DMS114 treated with DMSO at 0.1 percent for 48 hours (cell line): ENCODE results near the gene BBS9.

Source experiments
- DNase-seq: peaks from one replicate; lab custom pipeline; 2025; ENCODE audit not compliant: unreplicated experiment; lab: John Stamatoyannopoulos, UW

Gene BBS9

DNA sequence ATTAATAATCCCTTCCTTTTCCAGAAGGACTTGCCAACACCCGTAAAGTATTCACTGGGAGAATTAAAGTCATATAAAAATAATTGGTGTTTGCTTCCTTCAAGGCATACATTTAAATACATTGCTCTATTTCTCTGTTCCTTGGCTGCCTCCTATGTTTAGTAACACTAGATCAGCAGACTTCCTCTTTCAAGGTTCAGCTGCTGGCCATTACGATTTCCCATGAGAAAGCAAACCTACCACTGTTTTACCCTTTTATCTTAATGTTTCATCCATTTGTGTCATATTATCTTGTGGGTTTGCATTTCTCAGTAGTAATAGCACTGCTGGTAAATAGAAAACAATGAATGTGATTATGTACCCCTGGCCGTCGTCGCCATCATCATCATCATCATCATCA is 462.1 kb downstream of the BBS9 start:
- DNase-seq = no peak

DNA sequence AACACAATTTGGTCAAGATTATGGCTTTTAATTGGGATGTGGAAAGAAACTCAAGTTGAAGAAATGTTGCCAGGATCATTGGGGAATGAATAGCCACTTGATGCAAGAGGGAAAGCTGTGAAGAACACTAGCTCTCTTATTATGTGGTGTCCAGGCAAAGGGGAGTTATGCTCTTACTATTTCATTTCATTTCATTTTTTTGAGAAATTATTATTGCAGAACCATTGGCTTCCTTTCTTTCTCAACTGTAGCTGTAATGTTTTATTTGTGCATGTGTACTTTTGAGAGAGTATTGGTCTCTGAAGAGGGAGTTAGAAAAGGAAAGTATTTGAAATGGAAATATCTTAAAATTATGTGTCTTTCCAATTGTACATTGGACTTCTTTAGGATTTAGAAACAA is 463.4 kb downstream of the BBS9 start:
- no peak for DNase-seq

DNA sequence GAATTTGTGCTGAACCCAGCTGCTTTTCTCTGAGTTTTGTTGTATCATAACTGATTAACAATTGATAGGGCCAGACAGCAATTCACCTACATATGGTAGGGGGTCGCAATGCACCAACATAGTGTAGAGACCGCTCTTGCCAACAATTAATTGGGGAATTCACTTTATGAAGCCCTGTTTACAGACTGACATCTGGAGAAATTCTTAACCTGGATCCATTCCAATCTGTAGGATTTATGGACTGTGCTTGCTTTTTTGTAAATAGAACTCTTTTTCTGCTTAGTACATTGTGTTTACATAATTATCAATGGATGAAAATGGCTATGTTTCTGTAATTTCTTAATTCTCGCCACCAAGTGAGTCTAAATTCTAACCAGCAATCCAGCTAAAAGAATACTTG is 464.2 kb downstream of the BBS9 start:
- DNase-seq = no peak

DNA sequence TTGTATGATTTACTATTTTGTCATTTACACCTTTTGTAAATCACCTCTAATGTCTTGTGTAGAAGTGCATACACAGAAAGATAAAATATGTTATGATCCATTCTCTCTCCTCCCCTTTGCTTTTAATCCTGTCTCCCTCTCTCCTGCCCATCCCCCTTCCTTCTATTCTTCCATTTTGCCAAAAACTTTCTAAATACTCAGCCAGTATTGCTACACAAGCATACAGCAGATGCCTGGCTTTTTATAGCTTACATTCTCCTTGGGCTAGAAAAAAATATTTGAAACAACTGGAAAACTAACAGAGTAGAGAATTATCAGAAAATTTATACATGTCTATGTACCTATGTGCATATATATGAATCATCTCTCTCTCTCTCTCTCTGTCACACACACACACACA is 467.3 kb downstream of the BBS9 start:
- DNase-seq = no peak

DNA sequence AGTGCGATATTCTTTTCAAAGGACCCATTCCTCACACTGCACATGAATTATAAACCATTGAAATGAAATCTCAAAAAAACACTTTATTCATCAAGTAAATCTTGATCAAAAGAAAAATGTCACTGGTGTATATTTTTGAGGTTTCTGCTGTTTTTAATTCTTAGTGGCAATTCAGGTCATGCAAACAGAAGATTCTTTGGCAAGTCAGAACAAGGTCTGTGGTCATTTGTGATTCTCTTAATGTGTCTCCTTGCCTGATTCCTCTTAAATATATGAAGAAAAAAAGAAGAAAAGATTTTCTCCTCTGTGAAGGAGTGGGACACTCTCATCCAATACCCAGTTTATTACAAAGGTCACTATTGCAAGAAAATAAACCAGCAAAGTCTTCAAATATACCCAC is 467.8 kb downstream of the BBS9 start:
- no peak for DNase-seq

DNA sequence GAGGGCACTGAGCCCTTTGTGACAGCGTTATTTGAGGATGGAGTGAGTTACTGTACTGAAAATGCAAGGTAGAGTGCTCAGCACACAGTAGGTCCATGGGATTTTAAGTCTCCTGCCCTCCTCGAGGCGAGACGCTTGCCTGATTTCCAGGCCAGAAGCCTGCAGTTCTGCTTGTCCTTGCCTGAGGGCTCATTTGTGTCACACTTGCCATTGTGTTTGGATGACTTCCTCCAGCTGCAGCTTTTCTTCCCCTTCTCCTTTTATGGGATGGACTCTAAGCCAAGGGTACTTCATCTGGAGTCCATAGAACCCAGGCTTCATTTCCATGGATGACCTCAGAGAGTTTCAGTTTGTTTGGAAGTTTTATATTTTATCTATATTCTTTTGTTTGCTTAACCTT is 471.7 kb downstream of the BBS9 start:
- no peak for DNase-seq

DNA sequence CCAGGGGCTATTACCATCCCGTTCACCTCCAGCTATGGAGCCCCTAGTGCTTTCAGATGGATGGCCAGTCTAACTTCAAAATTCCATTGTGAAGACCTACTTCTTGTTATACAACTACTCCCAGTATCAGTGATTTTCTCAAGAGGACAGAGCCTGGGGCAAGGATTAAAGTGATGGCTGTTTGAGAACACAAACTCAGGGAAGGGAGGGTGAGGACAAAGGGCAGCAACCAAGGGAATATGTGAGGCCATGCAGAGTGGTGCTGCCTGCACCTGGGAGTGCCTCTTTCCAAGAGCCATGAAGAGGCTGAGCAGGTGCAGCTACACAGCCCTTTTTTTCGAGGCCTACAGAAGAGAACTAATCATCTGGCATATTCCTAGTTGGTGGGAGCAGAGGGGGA is 472.5 kb downstream of the BBS9 start:
- DNase-seq = no peak

DNA sequence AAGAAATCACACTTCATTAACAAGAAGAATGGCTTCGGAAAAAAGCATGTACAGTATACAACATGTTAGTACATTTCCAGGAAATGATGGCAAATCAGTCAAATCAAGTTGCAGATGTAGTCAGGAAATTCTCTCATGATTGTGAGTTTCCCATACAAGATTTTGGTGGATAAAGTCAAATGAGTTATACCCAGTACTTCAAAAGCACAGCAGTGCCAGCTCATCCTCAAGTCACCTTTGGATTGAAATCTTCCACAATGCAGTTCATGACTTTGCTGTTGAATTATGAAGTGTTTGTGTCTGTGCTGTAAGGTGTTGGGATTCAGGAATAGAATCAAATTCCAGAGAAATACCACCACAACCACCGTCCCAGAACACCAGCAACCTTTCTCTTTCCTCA is 474.7 kb downstream of the BBS9 start:
- no peak for DNase-seq

DNA sequence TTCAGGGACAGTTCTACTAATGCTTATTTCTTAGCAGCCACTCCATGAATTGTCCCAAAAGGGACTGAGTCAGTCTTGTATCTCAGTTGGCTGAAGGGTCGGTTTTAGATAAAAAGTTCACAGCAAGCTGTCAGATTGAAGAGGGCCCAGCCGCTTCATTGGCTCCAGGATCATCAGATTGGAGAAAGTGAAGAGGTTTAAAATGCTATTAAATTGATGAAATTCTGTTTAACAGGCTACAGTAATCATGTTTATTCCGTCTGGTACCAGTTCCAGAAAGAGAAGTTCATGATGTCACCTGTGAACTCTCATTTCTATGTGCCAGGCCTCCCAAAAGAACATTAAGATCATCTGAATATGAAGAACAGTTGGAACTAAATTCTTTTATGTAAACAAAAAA is 481.6 kb downstream of the BBS9 start:
- no peak for DNase-seq

DNA sequence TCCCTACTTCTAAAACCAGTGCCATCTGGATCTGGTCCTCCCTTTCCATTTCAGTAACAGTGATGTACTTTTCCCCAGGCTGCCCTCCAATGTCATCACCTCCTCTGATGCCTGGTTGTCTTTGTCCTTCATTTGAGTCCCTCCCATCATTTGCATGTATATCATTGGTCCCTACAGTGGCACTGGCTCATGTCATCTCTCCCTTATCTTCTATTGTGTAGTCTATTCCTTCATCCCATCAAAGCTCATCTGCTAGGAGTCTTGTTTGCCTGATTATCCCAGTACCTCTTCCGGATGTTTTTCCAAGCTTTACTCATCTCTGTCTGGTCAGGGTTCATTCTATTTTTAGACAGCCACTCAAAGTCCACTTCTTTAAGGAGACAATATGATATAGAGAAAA is 483.1 kb downstream of the BBS9 start:
- no peak for DNase-seq

DNA sequence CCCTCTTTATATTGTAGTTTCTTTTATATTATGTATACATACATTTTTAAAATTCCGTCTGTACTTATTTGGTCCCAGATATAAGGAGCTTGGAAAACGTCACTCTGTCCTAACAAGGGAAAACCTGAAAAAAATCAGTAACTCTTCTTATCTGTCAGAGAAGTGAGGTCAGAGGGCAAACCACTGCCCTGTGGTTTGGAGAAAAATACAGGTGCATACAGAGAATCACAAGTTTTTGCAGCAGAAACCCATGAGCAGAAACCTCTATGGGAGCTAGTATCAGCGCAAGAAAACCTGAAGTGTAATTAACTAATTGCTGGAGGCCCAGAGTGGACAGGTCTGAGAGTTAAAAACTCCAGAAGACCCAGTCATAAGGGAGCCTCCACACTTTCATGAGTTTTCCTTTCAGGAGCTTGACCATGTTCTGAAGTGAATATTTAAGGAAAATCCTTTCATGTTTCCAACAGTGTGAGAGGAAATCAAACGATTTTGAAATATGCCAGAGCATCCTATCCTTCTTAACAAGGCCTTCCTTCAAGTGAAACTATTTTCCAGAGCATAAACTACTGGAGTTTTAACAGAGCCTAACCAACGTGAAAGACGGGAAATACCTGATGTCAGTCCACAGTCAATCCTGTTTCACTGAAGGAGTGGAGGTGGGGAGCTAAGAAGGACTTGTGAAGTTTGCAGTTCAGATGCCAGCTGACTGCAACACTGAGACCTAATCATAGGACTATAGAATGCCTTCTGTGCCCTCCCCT is 485.2 kb downstream of the BBS9 start:
- DNase-seq = no peak

DNA sequence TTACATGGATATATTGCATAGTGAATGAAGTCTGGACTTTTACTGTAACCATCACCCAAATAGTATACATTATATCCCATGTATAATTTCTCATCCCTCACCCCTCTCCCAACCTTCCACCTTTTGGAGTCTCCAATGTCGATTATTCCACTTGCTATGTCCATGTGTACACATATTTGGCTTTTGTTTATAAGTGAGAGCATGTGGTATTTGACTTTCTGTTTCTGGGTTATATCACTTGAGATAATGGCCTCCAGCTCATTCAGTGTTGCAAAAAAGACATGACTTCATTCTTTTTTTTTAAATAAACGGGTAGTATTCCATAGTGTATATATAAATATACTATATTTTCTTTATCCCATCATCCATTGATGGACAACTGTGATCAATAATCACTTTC is 487.4 kb downstream of the BBS9 start:
- no peak for DNase-seq

DNA sequence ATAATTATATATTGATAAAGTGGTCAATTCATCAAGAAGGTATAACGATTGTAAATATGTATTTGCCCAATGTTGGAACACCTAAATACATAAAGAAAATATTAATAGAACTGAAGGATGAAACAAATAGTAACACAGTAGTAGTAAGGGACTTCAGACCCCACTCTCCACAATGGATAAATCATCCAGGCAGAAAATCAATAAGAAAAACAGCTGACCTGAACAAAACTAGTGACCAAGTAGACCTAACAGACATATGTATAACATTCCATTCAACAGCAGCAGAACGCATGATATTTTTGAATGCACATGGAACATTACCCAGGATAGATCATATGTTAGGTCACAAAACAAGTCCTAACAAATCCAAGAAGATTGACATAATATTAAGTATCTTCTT is 489.9 kb downstream of the BBS9 start:
- no peak for DNase-seq

DNA sequence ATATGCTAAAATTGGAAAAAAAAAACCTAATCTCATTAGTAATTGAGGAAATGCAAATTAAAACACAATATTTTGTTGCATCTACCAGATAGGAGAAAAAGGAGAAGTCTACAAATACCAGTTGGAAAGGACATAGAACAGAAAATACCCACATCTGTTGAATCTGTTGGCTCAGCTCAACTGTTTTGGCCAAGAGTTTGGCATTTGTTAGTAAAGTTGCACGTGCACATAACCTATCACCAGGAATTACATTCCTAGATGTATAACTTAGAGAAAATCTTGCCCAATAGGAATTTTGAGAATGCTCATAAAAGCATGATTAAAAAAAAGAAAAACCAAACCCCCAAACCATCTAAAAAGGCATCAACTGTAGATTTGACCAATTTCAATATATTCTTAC is 493.9 kb downstream of the BBS9 start:
- no peak for DNase-seq

DNA sequence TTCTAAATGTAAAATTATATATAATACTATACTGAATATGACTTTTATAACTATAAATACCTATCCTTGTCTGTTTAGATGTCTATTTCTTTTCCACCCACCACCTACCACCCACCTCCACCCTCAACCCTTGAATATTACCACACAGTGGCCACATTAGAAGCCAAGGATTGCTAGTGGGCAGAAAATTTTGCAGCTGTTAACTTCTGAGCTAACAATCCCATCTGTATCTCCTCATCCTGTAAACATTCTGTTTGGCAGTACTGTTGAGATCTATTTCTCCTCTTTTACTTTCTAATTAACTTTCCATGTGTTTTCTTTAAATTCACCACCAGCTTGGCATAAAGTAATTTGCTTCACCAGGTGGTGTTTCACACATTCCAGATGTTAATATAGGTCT is 494.9 kb downstream of the BBS9 start:
- no peak for DNase-seq

DNA sequence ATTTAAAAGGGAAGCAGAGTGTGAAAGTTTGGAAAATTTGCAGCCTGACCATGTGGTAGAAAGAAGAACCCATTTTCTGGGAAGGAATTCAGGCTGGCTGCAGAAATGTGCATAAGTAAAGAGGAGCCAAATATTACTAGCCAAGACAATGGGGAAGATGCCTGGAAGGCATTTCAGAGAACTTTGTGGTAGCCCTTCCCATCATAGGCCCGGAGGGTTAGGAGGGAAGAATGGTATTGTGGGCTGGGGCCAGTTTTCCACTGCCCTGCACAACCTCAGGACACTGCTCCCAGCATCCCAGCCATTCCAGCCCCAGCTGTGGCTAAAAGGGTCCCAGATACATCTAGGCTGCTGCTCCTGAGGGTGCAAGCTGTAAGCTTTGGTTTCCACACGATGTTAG is 497.5 kb downstream of the BBS9 start:
- no peak for DNase-seq

DNA sequence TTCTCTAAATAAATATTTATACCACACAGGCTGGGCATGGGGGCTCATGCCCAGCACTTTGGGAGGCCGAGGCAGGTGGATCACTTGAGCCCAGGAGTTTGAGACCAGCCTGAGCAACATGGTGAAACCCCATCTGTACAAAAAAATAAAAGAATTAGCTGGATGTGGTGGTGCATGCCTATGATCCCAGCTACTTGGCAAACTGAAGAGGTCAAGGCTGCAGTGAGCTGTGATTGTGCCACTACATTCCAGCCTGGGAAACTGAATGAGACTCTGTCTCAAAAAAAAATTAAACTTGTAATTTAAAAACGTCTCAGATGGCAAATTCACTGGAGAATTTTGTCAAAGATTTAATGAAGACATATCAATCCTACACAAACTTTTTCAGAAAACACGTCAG is 498.4 kb downstream of the BBS9 start:
- DNase-seq = no peak

DNA sequence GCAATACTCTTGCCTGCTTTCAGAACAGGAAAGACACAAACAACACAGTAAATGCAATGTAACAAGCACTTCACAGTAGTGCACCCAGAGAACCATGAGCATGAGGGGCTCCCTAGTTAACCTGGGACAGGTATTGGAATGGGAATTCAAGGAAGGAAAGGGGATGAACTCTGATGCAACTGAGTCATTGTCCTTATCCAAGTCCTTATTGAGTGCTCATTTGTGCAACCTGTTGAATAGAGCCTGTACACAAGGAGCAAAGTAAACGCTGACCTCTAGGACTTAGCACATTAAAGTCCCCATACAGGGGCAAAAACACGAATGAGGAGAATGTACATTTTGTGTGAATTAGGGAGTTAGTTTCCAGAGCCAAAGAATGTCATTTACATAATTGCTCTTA is 499.5 kb downstream of the BBS9 start:
- no peak for DNase-seq

DNA sequence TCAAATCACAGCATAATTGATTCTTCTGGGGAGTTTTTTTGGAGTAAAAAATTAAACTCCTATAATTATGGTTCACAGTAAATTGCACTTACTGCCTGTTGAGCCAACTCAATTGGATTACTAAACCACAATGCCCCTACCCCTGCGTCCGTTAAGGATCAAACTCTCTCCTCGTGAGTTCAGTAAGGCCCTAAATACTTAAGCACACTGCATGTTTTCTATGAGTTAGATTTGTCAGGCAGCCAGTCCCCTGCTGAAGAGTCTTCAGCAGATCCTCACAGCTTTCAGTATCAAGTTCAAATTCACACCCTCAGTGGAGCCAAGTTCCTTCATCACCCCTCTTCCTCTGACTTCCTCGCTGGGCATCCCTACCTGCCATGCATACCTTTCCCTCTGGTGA is 501.0 kb downstream of the BBS9 start:
- no peak for DNase-seq

DNA sequence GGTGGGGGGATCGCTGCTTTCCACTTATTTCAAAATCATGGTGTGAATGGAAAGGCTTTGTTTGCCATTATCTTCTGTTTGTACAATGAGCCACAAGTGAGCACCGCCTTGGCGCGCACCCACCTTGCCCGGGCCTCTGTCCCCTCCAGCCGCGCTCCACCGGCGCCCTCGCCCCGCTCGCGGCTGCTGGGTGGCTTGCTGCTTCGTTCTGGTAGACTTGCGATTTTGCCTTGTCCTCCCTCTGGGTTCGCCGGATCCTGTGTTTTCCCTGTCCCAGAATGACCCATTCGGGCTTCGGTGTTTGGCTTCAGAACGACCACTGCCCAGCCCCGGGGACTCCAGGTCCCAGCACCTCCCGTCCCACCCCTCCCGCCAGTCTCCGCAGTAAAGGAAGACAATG is 503.0 kb downstream of the BBS9 start:
- no peak for DNase-seq

DNA sequence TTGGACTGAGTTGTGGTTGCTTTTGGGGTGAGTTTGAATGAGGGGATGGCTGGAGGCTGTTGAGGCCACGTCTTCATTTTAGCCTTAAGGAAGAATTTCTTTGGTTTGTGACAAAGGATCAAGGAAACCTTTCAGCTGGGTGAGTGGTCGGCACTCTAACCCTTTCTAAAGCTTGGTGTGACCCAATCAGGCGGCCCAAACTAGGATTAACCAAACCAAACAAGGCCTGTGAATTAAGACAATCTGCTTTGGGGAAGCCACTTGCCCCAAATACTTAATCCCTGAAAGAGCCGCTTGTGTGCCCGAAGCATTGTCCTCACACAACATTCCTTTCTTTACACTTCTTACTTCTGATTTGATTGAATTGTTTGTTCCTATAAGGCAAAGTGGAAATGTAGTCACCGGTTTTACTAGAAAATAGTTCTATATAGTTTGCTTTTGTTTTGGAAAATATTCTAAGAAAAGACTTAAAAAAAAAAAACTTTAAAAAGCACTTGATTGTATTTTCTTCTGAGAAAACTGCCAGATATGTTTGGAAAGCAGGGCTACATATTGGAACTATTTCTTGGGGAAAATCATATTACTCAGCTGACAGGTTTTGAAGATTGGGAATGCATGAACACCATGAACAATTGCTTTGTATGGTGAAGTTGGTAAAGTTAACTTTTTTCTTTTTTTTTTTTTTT is 503.6 kb downstream of the BBS9 start:
- DNase-seq = no peak

DNA sequence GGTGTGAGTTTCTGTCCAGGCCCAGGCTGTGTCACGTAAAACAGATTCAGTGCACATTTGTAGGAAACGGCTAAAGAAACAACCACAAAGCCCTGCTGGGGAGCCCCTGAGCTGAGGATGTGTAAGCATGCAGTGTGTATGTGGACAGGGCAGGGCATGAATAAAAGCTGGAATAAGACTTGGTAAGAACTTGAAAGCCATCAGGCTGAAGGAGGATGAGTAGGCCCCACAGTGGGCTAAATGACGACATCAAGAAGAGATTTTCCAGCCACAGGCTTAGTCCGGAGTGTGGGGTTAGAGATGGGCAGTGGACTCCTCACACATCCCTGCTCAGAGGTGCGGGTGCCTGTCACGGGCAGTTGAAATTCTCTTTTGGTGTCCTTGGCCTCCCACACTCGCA is 505.2 kb downstream of the BBS9 start:
- no peak for DNase-seq

DNA sequence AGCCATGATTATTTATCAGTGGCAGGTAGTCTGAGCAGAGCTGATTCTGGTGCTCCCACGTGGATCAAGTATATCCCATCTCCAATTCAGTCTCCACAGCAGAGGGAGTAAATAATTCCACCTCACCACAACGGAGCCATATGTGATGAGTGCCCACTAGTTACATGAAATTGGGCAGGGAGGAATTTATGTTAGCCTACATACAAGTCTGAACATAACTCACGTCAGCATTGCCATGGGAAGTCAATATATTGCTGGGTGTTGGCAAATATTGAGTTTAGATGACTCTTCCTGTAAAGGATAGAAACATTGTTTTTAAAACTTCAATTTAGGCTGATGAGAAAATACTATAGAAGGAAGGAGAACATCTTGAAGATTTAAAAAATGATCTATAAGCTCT is 507.0 kb downstream of the BBS9 start:
- DNase-seq = no peak
